Measurements from ENCODE around the gene PKNOX2.

Gene PKNOX2, protein sequence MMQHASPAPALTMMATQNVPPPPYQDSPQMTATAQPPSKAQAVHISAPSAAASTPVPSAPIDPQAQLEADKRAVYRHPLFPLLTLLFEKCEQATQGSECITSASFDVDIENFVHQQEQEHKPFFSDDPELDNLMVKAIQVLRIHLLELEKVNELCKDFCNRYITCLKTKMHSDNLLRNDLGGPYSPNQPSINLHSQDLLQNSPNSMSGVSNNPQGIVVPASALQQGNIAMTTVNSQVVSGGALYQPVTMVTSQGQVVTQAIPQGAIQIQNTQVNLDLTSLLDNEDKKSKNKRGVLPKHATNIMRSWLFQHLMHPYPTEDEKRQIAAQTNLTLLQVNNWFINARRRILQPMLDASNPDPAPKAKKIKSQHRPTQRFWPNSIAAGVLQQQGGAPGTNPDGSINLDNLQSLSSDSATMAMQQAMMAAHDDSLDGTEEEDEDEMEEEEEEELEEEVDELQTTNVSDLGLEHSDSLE

DNA sequence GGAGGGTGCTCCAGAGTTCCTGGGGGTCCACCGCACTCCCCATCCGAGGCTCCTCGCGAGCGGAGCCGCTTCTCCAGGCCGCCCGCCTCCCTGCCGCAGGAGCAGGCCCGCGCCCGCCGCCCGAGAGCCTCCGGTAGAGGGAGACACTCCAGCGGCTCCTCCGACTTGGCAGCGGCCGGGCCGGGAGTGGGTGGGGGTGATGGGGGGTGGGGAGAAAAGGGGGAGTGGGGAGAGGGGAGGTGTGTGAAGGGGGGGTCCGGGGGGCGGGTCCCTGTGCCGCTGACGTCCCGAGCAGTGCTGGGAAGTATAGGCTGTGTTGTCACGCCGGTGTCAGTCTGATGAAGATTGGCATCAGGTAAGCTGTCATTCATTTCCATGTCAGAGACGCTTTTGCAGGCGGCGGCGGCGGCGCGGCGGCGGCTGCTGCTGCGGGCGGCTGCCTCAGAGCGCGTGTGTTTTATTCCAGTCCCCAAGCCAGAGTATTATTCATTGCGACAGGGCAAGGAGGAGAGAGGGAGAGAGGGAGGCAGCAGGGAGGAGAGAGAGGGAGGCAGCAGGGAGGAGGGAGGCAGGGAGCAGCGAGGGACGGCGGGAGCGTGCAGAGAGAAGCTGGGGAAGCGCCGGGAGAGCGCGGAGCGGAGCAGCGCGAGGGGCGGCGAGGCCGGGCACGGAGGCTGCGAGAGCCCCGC lies at the start of gene PKNOX2:
Gene PKNOX2 (plus strand): TSS at position 330 of the 689 bp plus-strand sequence. CDS start 186,555 bp downstream, outside the sequence.
- DNase-seq: no peak

DNA sequence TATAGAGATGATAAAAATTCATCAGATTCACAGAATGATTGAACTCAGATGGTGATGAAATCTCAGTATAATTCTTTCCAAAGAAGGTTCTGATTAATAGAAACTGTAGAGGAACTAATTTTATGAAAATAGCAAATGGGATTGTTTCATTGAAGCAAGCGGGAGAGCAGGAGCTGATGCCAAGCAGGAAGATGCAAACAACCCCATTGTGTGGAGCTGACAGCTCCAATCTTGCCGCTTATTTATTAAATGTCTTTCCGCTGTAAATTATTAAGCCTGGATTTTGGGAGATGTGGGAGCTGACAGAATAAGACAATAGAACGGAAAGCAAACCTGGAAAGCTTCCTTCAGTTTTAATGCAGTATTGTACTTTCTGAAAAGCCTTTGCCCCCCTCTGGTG lies 47.1 kb upstream of the PKNOX2 start:
- DNase-seq: no peak

- no peak for DNase-seq
Measured at GRCh38 chr11:125123194-125123946, 41.2 kb upstream of the PKNOX2 start.

- DNase-seq: no peak
Measured at GRCh38 chr11:125123947-125124617, 40.5 kb upstream of the PKNOX2 start.

DNA sequence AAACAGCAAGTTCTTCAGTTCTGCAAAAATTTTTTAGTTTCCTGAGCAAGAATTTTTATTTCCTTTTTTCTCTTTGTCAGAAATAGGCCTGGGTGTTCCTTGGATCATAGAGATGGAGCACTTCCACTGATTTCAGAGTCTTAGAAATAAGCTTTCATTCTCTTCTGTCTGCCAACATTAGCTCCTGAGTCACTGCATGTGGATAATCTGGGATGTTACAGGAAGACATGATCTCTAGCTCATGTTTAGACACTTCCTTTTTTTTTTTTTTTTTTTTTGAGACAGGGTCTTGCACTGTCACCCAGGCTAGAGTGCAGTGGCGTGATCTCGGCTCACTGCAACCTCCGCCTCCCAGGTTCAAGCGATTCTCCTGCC lies 39.9 kb upstream of the PKNOX2 start:
- no peak for DNase-seq

- no peak for DNase-seq
Measured at GRCh38 chr11:125128450-125128849, 36.1 kb upstream of the PKNOX2 start.

DNA sequence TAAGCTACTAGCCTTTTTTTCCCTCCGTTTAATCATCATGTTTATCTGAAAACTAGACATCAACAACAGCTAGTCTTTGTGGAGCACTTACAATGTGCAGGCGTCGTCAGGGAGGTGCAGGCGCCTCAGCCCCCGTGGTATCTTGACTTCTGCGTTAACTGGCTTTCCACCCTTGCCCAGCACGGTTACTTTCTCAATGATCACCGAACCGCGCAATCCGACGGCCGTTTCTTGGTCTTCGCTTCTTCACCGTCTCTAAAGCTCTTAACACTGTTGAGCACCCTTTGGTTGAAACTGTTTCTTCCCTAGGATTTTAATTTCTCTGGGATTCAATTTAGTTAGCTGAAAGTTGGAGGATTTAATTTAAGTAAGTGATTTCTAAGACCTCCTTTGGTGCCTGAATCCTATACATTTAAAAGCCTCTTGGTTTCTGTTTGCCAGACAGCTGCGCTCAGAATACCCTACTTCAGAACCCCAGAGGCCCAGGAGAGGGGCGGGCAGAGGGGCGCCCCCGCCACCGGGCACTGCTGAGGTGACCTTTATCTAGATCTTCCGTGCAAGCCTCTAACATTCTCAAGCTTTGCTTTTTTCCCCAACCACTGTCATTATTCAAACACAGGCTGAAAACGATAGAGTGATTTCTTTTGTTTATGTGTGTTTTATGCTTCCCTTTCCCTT lies 35.1 kb upstream of the PKNOX2 start:
- no peak for DNase-seq

- DNase-seq: no peak
Measured at GRCh38 chr11:125132071-125132470, 32.5 kb upstream of the PKNOX2 start.

GRCh38 chr11:125132596-125132995 lies 32.0 kb upstream of the PKNOX2 start:
- DNase-seq: no peak

- no peak for DNase-seq
Measured at GRCh38 chr11:125136001-125136400, 28.6 kb upstream of the PKNOX2 start.

DNA sequence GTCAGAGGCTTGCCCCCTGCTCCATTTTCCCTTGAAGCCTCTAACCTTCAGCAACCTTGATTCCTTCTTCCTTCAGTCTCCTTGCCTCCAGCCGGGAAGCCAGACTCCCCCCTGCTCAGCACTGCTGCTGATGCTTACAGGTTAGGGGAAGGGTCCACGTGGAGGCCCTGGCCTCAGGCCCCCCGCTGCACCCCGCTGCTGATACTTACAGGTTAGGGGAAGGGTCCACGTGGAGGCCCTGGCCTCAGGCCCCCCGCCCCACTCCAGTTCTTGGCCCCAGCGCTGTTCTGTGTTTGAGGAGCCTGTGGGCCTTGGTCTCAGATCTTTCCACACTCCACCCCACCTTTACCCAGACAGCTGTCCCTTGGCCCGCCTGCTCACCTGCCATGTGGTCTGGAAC lies 25.6 kb upstream of the PKNOX2 start:
- DNase-seq: no peak

- no peak for DNase-seq
Measured at GRCh38 chr11:125139778-125140177, 24.8 kb upstream of the PKNOX2 start.

DNA sequence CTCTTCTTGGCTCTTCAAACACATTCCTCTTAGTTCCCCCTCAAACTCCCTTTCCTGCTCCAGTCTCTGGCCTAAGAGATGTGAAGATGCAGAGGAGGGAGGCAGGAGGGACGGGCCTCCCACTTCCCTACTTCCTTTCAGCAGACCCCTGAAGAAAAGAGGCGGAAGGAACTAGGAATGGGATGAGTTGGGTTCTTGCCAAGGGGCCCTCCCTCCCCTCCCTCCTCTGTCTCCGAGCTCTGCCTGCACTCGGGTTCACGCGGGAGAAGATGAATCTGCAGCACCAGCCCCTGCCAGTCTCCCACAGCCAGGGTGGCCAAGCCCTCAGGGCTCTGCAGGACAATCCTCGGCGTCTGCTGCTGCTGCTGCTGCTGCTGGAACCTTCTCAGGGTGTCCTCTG lies 24.3 kb upstream of the PKNOX2 start:
- DNase-seq: no peak

DNA sequence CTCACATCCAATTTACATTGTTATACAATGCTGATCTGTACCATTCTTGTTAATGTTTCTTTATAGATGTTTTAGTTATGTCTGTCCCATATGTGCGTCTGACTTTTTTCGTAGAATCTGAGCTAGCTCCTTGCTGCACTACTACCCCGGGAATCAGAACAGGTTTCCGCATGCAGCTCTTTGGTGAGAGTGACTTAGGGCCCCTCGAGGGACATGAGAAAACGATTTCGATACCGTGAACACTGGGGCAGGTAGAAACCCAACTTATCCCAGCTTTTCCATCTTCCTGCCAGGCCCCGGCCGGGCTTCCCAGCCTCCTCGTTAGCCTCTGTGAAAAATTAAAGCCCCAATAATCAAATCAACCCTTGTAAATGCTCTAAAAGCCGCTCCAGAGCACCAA lies 23.4 kb upstream of the PKNOX2 start:
- DNase-seq: no peak

- DNase-seq: no peak
Measured at GRCh38 chr11:125141686-125142535, 22.6 kb upstream of the PKNOX2 start.

- no peak for DNase-seq
Measured at GRCh38 chr11:125146232-125146631, 18.3 kb upstream of the PKNOX2 start.

- DNase-seq: no peak
Measured at GRCh38 chr11:125147280-125147679, 17.3 kb upstream of the PKNOX2 start.

DNA sequence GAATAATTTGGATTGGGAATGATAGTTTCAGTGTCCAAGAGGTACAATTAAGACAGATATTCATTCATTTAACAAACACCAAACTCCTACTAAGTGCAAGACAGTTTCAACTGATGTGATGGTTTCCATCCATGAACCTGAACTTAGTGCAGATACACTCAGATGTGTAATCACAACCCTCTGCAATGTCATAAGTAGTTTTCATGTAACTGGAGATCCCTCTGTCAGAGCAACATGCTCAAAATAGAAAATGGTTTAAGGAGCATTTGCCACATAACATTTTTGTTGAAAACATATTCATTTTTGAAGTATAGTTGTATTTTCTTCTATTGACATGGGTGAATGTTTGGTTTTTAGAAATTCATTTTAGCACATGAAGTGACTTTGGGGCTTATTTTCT lies 16.5 kb upstream of the PKNOX2 start:
- no peak for DNase-seq

DNA sequence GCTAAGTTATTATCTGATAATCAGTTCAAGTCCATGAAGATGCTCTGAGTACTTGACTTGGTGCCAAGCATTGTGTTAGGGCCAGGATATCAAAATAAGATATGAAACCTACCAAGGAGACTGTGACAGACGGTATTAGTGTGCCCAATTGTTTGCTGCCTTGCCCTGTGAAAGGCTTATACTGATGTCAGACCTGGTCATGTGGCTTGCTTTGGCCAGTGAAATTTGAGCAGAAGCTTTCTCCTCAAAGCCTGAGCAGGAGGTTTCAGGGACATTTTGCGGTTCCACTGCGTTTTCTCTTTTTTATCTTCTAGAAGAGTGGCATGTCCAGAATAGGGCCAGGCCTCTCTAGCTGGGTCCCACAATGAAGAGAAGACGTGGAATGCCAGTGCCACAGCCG lies 15.8 kb upstream of the PKNOX2 start:
- DNase-seq: no peak

GRCh38 chr11:125153837-125154236 lies 10.7 kb upstream of the PKNOX2 start:
- no peak for DNase-seq

- no peak for DNase-seq
Measured at GRCh38 chr11:125154378-125155099, 10.0 kb upstream of the PKNOX2 start.
